A549 (cell line): Measurements from ENCODE around the gene F2RL3. TPM values are rescaled to one million over a fixed set of nuclear protein-coding genes. Genes with fewer than 3 reads are reported as not detected.

Source experiments
- ATAC-seq, 2 experiments: fragments of 200-7000 bp in 1 of 2; fragments of >200 bp in 1 of 2; cut with Nextera tagmentation in 1 of 2; cut with Tn5 transposase in 1 of 2; 3 replicates each; pipeline versions ENCODE4 v1.8.0 to v1.9.1; 2018 to 2020; ENCODE audit warnings: mild to moderate bottlenecking in 1 of 2, moderate library complexity in 1 of 2
- CTCF ChIA-PET: fragments of 300-600 bp; sonication (Branson Sonifier 250); formaldehyde crosslinking; extraction: SDS; loops from one replicate; lab custom pipeline; 2021; ENCODE audit warnings: antibody characterized with exemption, inconsistent platforms; lab: Yijun Ruan, JAX
- POLR2A ChIA-PET: fragments of 350-600 bp; formaldehyde crosslinking; extraction: SDS; loops from one replicate; lab custom pipeline; 2021; ENCODE audit warnings: antibody characterized with exemption, inconsistent platforms; lab: Yijun Ruan, JAX
- DNase-seq, 2 experiments: peaks; one replicate each; pipeline versions ENCODE4 v3.0.0 to v3.0.0-alpha.2; 2011 to 2016; ENCODE audit warnings: low read depth in 1 of 2, low spot score in 1 of 2
- FAIRE-seq: peaks from 2 replicates; lab custom pipeline; 2011; peaks lifted over from hg19 to GRCh38; lab: Jason Lieb, UNC
- H3K27ac ChIP-seq, 2 experiments: fragments of >200 bp; sonication (Bioruptor Twin); formaldehyde crosslinking; 3 replicates each; pipeline ENCODE4 v1.5.1; 2016 to 2017
- H3K4me1 ChIP-seq: fragments of >200 bp; sonication (Bioruptor Twin); formaldehyde crosslinking; 3 replicates; pipeline ENCODE4 v1.6.1; 2016
- H3K4me2 ChIP-seq: fragments of >200 bp; sonication (Bioruptor Twin); formaldehyde crosslinking; 3 replicates; pipeline ENCODE4 v1.6.1; 2016
- H3K4me3 ChIP-seq: fragments of >200 bp; sonication (Bioruptor Twin); formaldehyde crosslinking; 3 replicates; pipeline ENCODE4 v1.5.1; 2016
- H3K9me3 ChIP-seq: fragments of >200 bp; sonication (Bioruptor Twin); formaldehyde crosslinking; 3 replicates; pipeline ENCODE4 v1.6.1; 2016
- CBX2 ChIP-seq: fragments of 200-600 bp; sonication (generic); IDR thresholded peaks from 2 replicates; pipeline ENCODE4 v1.6.1; 2016; ENCODE audit warnings: low read depth, mild to moderate bottlenecking, borderline replicate concordance
- CBX8 ChIP-seq: fragments of 200-600 bp; sonication (generic); IDR thresholded peaks from 2 replicates; pipeline ENCODE4 v1.6.1; 2016
- CHD4 ChIP-seq: fragments of 200-600 bp; sonication (generic); IDR thresholded peaks from 2 replicates; pipeline ENCODE4 v1.6.1; 2016; ENCODE audit warnings: antibody characterized with exemption, mild to moderate bottlenecking, borderline replicate concordance
- EP300 ChIP-seq, 2 experiments: fragments of >200 bp; sonication (Bioruptor Twin); formaldehyde crosslinking; IDR thresholded peaks; 2 replicates in 1 of 2; 3 replicates in 1 of 2; pipeline ENCODE4 v1.6.1; 2016 to 2017
- FOSB ChIP-seq: fragments of 250-450 bp; sonication (Bioruptor Pico); IDR thresholded peaks from 2 replicates; pipeline ENCODE4 v1.5.0; 2020; ENCODE audit warnings: mild to moderate bottlenecking, moderate library complexity
- FOXS1 ChIP-seq: fragments of 250-450 bp; sonication (Bioruptor Pico); IDR thresholded peaks from 2 replicates; pipeline ENCODE4 v1.5.0; 2020; ENCODE audit warnings: mild to moderate bottlenecking, moderate library complexity
- HOXA7 ChIP-seq: fragments of 250-450 bp; sonication (Bioruptor Pico); IDR thresholded peaks from 2 replicates; pipeline ENCODE4 v1.5.0; 2020; ENCODE audit warnings: mild to moderate bottlenecking, moderate library complexity
- KDM1A ChIP-seq: fragments of 200-600 bp; sonication (generic); IDR thresholded peaks from 2 replicates; pipeline ENCODE4 v1.6.1; 2016; ENCODE audit warnings: low read depth, mild to moderate bottlenecking
- KDM5A ChIP-seq: fragments of 200-600 bp; sonication (generic); IDR thresholded peaks from 2 replicates; pipeline ENCODE4 v1.6.1; 2016; ENCODE audit warnings: antibody characterized with exemption, mild to moderate bottlenecking
- MAZ ChIP-seq: fragments of 150-350 bp; IDR thresholded peaks from 2 replicates; pipeline ENCODE4 v1.6.1; 2014; ENCODE audit warnings: antibody characterized with exemption, low read depth, low read length, borderline replicate concordance
- NPAS2 ChIP-seq: fragments of 250-450 bp; sonication (Bioruptor Pico); IDR thresholded peaks from 2 replicates; pipeline ENCODE4 v1.8.0; 2022; ENCODE audit warnings: mild to moderate bottlenecking, moderate library complexity, borderline replicate concordance
- NR3C1 ChIP-seq: fragments of >200 bp; sonication (Bioruptor Twin); formaldehyde crosslinking; IDR thresholded peaks from 3 replicates; pipeline ENCODE4 v1.6.1; 2017
- PHF8 ChIP-seq: fragments of 200-600 bp; sonication (generic); IDR thresholded peaks from 2 replicates; pipeline ENCODE4 v1.6.1; 2016; ENCODE audit warnings: low read depth, mild to moderate bottlenecking, antibody characterized with exemption, moderate library complexity, borderline replicate concordance
- RARB ChIP-seq: fragments of 250-450 bp; sonication (Bioruptor Pico); IDR thresholded peaks from 2 replicates; pipeline ENCODE4 v1.8.0; 2021; ENCODE audit warnings: mild to moderate bottlenecking, moderate library complexity
- RCOR1 ChIP-seq: fragments of 150-350 bp; IDR thresholded peaks from 2 replicates; pipeline ENCODE4 v1.6.1; 2014; ENCODE audit warnings: antibody characterized with exemption, low read length, low read depth
- RFX5 ChIP-seq: fragments of 450-650 bp; IDR thresholded peaks from 2 replicates; pipeline ENCODE4 v1.7.1; 2014; ENCODE audit warnings: antibody characterized with exemption, mild to moderate bottlenecking, moderate library complexity
- RNF2 ChIP-seq: fragments of 200-600 bp; sonication (generic); IDR thresholded peaks from 2 replicates; pipeline ENCODE4 v1.6.1; 2016; ENCODE audit warnings: low read depth, mild to moderate bottlenecking, antibody characterized with exemption, moderate library complexity, borderline replicate concordance
- SMC3 ChIP-seq: fragments of >200 bp; sonication (Bioruptor Twin); formaldehyde crosslinking; IDR thresholded peaks from 3 replicates; pipeline ENCODE4 v1.6.1; 2018; ENCODE audit warnings: inconsistent platforms
- SREBF2 ChIP-seq: fragments of 450-650 bp; IDR thresholded peaks from 2 replicates; pipeline ENCODE4 v1.6.1; 2014; ENCODE audit warnings: mild to moderate bottlenecking, moderate library complexity
- TP53 ChIP-seq: fragments of 250-450 bp; sonication (Bioruptor Pico); IDR thresholded peaks from 2 replicates; pipeline ENCODE4 v1.5.0; 2021; ENCODE audit warnings: mild to moderate bottlenecking, moderate library complexity
- ZC3H11A ChIP-seq: fragments of 450-650 bp; IDR thresholded peaks from 2 replicates; pipeline ENCODE4 v1.6.1; 2014; ENCODE audit warnings: antibody characterized with exemption, mild to moderate bottlenecking
- WGBS: methylation state at CpG from one replicate; pipeline ENCODE4 v1.1.6; 2017; ENCODE audit errors: missing lambda C conversion rate; 5-methylcytosine and 5-hydroxymethylcytosine counted together
- polyA plus RNA-seq, 4 experiments: library from polyadenylated mRNA; depleted of rRNA in 3 of 4; stranded (reverse); fragments of >200 nt; fragmentation: RNase III in 1 of 4; extraction: RNeasy Plus Mini Kit Qiagen cat#74134 plus additional on column Dnase treatment in 1 of 4; gene quantifications; 2 replicates in 3 of 4; 3 replicates in 1 of 4; pipeline ENCODE4 v1.2.3, GENCODE V29; 2011 to 2017
- TF ChIP-seq, protein P1 (sequence below): fragments of 250-450 bp; sonication (Bioruptor Pico); IDR thresholded peaks from 2 replicates; pipeline ENCODE4 v1.5.0; 2021; ENCODE audit warnings: mild to moderate bottlenecking, moderate library complexity, borderline replicate concordance
- TF ChIP-seq, protein P2 (sequence below): fragments of >200 bp; sonication (Bioruptor Twin); formaldehyde crosslinking; IDR thresholded peaks from 2 replicates; pipeline ENCODE4 v1.6.1; 2016
- TF ChIP-seq, protein P3 (sequence below): fragments of 150-350 bp; IDR thresholded peaks from 2 replicates; pipeline ENCODE4 v1.6.1; 2014; ENCODE audit warnings: low read depth, mild to moderate bottlenecking, low read length
- TF ChIP-seq, protein P4 (sequence below): fragments of >200 bp; sonication (Bioruptor Twin); formaldehyde crosslinking; IDR thresholded peaks from 3 replicates; pipeline ENCODE4 v1.6.1; 2016
- TF ChIP-seq, protein P5 (sequence below): fragments of 250-450 bp; sonication (Bioruptor Pico); IDR thresholded peaks from 2 replicates; pipeline ENCODE4 v1.5.0; 2020; ENCODE audit warnings: low read depth, mild to moderate bottlenecking, moderate library complexity
- TF ChIP-seq, protein P6 (sequence below): fragments of >200 bp; sonication (Bioruptor Twin); formaldehyde crosslinking; IDR thresholded peaks from 3 replicates; pipeline ENCODE4 v1.5.1; 2016

F2RL3 gene
- polyA plus RNA-seq, 2 of the 4 experiments (the other 2 are of a cell fraction), result not detected

DNA sequence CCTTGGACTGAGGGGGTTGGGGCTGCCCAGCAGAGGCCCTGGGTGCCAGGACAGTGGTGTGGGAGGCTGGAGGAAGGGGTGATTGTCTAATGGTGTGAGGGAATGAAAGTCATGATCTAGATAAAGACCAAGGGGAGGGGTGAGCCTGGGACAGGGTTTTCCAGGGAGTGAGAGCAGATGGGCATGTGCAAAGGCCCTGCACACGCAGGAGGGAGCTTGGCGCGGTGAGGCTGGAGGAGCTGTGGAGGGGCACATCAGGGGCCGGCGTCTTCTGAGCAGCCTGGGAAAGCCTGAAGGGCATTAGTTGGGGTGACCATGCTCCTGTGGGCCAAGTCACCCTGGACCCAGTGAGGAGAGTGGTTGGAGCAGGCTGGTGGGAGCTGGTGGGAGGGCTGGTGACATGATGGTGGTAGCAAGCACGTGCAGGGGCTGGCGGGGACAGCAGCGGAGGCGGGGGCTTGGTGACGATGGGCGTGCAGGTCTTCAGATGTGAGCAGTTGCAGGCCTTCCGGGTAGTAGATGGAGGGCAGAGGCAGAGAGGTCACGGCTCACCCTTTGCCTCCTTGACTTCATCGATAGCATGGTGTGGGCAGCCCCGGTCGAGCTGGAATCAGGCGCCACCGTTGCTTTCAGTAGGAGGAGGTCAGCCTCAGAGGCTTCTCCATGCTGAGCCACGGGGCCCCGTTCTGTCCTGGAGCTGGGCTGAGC is 20.2 kb upstream of the F2RL3 start:
- no peak for ATAC-seq
- no peak overlapping the region for H3K4me3 ChIP-seq

DNA sequence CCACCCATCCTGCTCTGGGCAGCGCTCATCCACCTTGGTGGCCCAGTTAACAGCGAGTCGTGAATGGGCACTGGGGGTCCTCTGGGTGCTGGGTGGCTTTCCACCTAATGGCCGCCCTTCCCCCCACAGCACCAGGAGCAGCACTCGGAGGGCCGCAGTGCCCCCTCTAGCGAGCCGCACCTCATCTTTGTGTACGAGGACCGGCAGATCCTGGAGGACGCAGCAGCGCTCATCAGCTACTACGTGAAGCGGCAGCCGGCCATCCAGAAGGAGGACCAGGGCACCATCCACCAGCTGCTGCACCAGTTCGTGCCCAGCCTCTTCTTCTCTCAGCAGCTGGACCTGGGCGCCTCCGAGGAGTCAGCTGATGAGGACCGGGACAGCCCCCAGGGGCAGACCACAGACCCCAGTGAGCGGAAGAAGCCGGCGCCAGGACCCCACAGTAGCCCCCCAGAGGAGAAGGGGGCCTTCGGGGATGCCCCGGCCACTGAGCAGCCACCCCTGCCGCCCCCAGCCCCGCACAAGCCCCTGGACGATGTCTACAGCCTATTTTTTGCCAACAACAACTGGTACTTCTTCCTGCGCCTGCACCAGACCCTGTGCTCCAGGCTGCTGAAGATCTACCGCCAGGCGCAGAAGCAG is 19.3 kb upstream of the F2RL3 start:
- Histone ChIP-seq H3K4me1 (no peaks in the 10 kb centered on the region), H3K4me3 (no peak overlapping the region), H3K27ac (no peak overlapping the region), H3K4me2 (no peak overlapping the region), H3K9me3 (no peaks in the 10 kb centered on the region)
- FAIRE-seq (no peak), ATAC-seq (no peak), DNase-seq (no peak)
- ChIA-PET CTCF (interaction anchor here (1.0 kb wide), 1 partner anchor 98 kb away, joined by 3 read pairs; no protein-coding TSS in a partner anchor), POLR2A (no interaction called here)
- WGBS, result 93% methylated on average over 3 of the region's 30 CpGs
- TF ChIP-seq CHD4 (no peak), EP300 (IDR thresholded peaks at IDR 0.05) (no peak), RFX5 (no peak), SREBF2 (no peak), RCOR1 (no peak), PHF8 (no peak), ZC3H11A (no peak), NPAS2 (CRISPR knock-in tag) (no peak), FOXS1 (CRISPR knock-in tag) (no peak), RARB (CRISPR knock-in tag) (no peak)
- TF ChIP-seq, protein P1, sequence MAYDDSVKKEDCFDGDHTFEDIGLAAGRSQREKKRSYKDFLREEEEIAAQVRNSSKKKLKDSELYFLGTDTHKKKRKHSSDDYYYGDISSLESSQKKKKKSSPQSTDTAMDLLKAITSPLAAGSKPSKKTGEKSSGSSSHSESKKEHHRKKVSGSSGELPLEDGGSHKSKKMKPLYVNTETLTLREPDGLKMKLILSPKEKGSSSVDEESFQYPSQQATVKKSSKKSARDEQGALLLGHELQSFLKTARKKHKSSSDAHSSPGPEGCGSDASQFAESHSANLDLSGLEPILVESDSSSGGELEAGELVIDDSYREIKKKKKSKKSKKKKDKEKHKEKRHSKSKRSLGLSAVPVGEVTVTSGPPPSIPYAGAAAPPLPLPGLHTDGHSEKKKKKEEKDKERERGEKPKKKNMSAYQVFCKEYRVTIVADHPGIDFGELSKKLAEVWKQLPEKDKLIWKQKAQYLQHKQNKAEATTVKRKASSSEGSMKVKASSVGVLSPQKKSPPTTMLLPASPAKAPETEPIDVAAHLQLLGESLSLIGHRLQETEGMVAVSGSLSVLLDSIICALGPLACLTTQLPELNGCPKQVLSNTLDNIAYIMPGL, result no peak

More for the DNA sequence above, 20.2 kb upstream of the F2RL3 start:
- H3K4me1 ChIP-seq, result no peaks in the 10 kb centered on the region
- ChIA-PET CTCF (no interaction called here), POLR2A (no interaction called here)
- no peak for TF ChIP-seq NR3C1
- no peak for TF ChIP-seq CBX8
- TF ChIP-seq KDM1A, result no peak
- TF ChIP-seq, protein P2, sequence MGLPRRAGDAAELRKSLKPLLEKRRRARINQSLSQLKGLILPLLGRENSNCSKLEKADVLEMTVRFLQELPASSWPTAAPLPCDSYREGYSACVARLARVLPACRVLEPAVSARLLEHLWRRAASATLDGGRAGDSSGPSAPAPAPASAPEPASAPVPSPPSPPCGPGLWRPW, result no peak
- TF ChIP-seq, protein P3, sequence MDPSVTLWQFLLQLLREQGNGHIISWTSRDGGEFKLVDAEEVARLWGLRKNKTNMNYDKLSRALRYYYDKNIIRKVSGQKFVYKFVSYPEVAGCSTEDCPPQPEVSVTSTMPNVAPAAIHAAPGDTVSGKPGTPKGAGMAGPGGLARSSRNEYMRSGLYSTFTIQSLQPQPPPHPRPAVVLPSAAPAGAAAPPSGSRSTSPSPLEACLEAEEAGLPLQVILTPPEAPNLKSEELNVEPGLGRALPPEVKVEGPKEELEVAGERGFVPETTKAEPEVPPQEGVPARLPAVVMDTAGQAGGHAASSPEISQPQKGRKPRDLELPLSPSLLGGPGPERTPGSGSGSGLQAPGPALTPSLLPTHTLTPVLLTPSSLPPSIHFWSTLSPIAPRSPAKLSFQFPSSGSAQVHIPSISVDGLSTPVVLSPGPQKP, result no peak
- TF ChIP-seq, protein P4, sequence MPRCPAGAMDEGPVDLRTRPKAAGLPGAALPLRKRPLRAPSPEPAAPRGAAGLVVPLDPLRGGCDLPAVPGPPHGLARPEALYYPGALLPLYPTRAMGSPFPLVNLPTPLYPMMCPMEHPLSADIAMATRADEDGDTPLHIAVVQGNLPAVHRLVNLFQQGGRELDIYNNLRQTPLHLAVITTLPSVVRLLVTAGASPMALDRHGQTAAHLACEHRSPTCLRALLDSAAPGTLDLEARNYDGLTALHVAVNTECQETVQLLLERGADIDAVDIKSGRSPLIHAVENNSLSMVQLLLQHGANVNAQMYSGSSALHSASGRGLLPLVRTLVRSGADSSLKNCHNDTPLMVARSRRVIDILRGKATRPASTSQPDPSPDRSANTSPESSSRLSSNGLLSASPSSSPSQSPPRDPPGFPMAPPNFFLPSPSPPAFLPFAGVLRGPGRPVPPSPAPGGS, result no peak
- TF ChIP-seq KDM5A, result no peak
- no peak for TF ChIP-seq CBX2
- no peak for TF ChIP-seq MAZ
- no peak for TF ChIP-seq NPAS2 (CRISPR knock-in tag)
- no peak for TF ChIP-seq HOXA7
- TF ChIP-seq FOXS1 (CRISPR knock-in tag), result no peak
- TF ChIP-seq, protein P5, sequence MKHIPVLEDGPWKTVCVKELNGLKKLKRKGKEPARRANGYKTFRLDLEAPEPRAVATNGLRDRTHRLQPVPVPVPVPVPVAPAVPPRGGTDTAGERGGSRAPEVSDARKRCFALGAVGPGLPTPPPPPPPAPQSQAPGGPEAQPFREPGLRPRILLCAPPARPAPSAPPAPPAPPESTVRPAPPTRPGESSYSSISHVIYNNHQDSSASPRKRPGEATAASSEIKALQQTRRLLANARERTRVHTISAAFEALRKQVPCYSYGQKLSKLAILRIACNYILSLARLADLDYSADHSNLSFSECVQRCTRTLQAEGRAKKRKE, result no peak
- TF ChIP-seq, protein P6, sequence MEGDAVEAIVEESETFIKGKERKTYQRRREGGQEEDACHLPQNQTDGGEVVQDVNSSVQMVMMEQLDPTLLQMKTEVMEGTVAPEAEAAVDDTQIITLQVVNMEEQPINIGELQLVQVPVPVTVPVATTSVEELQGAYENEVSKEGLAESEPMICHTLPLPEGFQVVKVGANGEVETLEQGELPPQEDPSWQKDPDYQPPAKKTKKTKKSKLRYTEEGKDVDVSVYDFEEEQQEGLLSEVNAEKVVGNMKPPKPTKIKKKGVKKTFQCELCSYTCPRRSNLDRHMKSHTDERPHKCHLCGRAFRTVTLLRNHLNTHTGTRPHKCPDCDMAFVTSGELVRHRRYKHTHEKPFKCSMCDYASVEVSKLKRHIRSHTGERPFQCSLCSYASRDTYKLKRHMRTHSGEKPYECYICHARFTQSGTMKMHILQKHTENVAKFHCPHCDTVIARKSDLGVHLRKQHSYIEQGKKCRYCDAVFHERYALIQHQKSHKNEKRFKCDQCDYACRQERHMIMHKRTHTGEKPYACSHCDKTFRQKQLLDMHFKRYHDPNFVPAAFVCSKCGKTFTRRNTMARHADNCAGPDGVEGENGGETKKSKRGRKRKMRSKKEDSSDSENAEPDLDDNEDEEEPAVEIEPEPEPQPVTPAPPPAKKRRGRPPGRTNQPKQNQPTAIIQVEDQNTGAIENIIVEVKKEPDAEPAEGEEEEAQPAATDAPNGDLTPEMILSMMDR, result no peak
- no peak for TF ChIP-seq RNF2
- TF ChIP-seq, protein P1, result no peak
- no peak for TF ChIP-seq SMC3
- no peak for TF ChIP-seq TP53
- TF ChIP-seq FOSB (CRISPR knock-in tag), result no peak
- H3K4me2 ChIP-seq, result no peak overlapping the region
- no peak overlapping the region for H3K27ac ChIP-seq
- 92% methylated on average over 14 of the region's 20 CpGs for WGBS
- no peak for DNase-seq
- no peaks in the 10 kb centered on the region for H3K9me3 ChIP-seq
- FAIRE-seq, result no peak
